Parathyroid adenoma (tissue), 2 donors: ENCODE measurements around the gene CDK5RAP1.

ENCODE experiments used
- H2AFZ ChIP-seq: fragments of 300-600 bp; sonication (generic); one replicate; pipeline ENCODE4 v1.7.0; 2017; ENCODE audit warnings: antibody characterized with exemption, mild to moderate bottlenecking
- H3K27ac ChIP-seq: fragments of 300-600 bp; sonication (generic); one replicate; pipeline ENCODE4 v1.7.0; 2017
- H3K27me3 ChIP-seq: fragments of 300-600 bp; sonication (generic); one replicate; pipeline ENCODE4 v1.7.0; 2017; ENCODE audit warnings: low read length; ENCODE audit not compliant: control insufficient read depth, insufficient read depth
- H3K36me3 ChIP-seq: fragments of 300-600 bp; sonication (generic); one replicate; pipeline ENCODE4 v1.7.0; 2017; ENCODE audit warnings: low read length; ENCODE audit not compliant: control insufficient read depth, insufficient read depth
- H3K4me1 ChIP-seq: fragments of 300-600 bp; sonication (generic); one replicate; pipeline ENCODE4 v1.7.0; 2017; ENCODE audit warnings: control low read depth
- H3K4me2 ChIP-seq: fragments of 300-600 bp; sonication (generic); one replicate; pipeline ENCODE4 v1.7.0; 2017; ENCODE audit warnings: low read length
- H3K4me3 ChIP-seq: fragments of 300-600 bp; sonication (generic); one replicate; pipeline ENCODE4 v1.7.0; 2017; ENCODE audit warnings: low read depth, low read length
- H3K79me2 ChIP-seq: fragments of 300-600 bp; sonication (generic); one replicate; pipeline ENCODE4 v1.7.0; 2017; ENCODE audit warnings: control low read depth
- H3K9ac ChIP-seq: fragments of 300-600 bp; sonication (generic); one replicate; pipeline ENCODE4 v1.7.0; 2017; ENCODE audit warnings: mild to moderate bottlenecking
- H3K9me3 ChIP-seq: fragments of 300-600 bp; sonication (generic); one replicate; pipeline ENCODE4 v1.7.0; 2017; ENCODE audit warnings: low read length; ENCODE audit not compliant: control insufficient read depth
- TF ChIP-seq, protein P1 (sequence below): fragments of 300-600 bp; sonication (generic); IDR thresholded peaks from one replicate; pipeline ENCODE4 v1.7.0; 2017; ENCODE audit warnings: antibody characterized with exemption, mild to moderate bottlenecking
- donor health status: primary hyperparathyroidism.

Gene CDK5RAP1

DNA sequence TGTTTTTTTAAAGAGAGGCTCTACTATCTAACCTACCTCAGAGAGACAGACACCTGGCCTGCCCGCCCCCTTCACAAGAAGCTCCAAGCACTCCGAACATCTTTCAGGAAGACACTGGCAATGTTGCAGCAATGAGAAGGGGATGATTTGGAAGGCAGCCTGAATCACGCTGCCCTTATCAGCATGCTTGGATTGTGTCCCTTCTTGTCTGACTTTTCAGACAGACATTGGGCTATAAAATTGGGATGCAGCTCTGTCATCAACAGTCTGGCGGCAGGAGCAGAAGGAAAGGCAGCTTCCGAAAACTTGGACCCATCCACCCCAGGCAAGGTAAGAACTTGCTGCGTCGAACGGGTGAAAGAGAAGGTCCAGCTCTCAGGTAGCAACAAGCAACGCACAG lies 56.0 kb downstream of the CDK5RAP1 start:
- Histone ChIP-seq H3K4me3 (no peak overlapping the region), H3K4me1 (peaks cover 5% of the 10 kb centered on the region), H3K36me3 (no peaks in the 10 kb centered on the region), H3K27me3 (no peaks in the 10 kb centered on the region), H3K9me3 (no peaks in the 10 kb centered on the region), H3K79me2 (no peaks in the 10 kb centered on the region), H2AFZ (no peak overlapping the region), H3K4me2 (no peak overlapping the region), H3K9ac (no peak overlapping the region), H3K27ac (no peak overlapping the region)
- TF ChIP-seq, protein P1, sequence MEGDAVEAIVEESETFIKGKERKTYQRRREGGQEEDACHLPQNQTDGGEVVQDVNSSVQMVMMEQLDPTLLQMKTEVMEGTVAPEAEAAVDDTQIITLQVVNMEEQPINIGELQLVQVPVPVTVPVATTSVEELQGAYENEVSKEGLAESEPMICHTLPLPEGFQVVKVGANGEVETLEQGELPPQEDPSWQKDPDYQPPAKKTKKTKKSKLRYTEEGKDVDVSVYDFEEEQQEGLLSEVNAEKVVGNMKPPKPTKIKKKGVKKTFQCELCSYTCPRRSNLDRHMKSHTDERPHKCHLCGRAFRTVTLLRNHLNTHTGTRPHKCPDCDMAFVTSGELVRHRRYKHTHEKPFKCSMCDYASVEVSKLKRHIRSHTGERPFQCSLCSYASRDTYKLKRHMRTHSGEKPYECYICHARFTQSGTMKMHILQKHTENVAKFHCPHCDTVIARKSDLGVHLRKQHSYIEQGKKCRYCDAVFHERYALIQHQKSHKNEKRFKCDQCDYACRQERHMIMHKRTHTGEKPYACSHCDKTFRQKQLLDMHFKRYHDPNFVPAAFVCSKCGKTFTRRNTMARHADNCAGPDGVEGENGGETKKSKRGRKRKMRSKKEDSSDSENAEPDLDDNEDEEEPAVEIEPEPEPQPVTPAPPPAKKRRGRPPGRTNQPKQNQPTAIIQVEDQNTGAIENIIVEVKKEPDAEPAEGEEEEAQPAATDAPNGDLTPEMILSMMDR, result no peak

DNA sequence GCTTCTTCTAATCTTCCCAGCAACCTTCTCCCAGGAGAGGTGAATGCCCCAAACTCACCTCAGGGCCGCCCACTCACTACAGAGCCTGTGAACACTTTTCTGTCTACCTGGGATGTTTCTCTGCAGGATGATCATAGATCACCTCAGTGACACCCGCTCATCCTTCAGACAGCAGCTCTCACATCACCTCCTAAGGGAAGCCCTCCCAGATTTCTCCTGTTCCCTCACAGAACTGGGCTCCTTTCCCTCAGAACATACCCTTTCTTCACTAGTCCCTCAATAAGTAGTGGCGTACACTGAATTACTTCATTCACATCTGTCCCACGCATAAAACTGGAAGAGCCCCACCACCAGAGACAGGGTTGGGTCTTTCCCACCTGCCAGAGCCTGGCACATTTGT lies 57.8 kb downstream of the CDK5RAP1 start:
- Histone ChIP-seq H3K27me3 (no peaks in the 10 kb centered on the region), H3K27ac (no peak overlapping the region), H3K9ac (no peak overlapping the region), H3K4me3 (no peak overlapping the region), H3K36me3 (no peaks in the 10 kb centered on the region), H3K79me2 (no peaks in the 10 kb centered on the region), H3K4me1 (peaks cover 5% of the 10 kb centered on the region), H3K4me2 (no peak overlapping the region), H2AFZ (no peak overlapping the region), H3K9me3 (no peaks in the 10 kb centered on the region)
- TF ChIP-seq, protein P1, result no peak

DNA sequence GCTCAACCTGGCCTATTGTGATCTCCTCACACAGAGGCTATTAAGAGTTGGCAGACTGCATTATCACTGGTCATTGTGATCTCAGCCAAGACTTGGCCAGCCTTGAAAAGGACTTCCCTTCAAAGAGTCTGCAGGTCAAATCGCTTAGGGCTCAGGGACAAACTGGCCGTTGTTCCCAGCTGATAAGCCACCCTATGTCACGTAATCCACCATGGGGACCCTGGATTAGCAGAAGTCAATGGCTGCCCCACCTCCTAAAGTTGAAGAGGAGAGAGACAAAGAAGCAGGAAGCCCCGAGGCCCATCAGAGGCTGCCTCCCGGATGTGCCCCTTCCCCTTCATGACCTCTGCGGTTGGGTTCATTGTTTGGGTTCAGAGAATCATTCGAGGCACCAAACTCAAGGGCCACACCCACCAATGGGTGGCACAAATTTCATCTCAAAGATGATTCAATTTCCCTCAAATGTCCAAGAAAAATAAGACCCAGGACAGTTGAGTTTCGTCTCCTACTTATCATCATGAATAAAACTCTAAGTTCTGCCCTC lies 61.7 kb downstream of the CDK5RAP1 start:
- Histone ChIP-seq H3K36me3 (no peaks in the 10 kb centered on the region), H3K4me1 (no peaks in the 10 kb centered on the region), H3K4me2 (no peak overlapping the region), H3K79me2 (no peaks in the 10 kb centered on the region), H3K9me3 (no peaks in the 10 kb centered on the region), H3K27ac (no peak overlapping the region), H2AFZ (no peak overlapping the region), H3K9ac (no peak overlapping the region), H3K27me3 (no peaks in the 10 kb centered on the region), H3K4me3 (no peak overlapping the region)
- TF ChIP-seq, protein P1, result no peak

DNA sequence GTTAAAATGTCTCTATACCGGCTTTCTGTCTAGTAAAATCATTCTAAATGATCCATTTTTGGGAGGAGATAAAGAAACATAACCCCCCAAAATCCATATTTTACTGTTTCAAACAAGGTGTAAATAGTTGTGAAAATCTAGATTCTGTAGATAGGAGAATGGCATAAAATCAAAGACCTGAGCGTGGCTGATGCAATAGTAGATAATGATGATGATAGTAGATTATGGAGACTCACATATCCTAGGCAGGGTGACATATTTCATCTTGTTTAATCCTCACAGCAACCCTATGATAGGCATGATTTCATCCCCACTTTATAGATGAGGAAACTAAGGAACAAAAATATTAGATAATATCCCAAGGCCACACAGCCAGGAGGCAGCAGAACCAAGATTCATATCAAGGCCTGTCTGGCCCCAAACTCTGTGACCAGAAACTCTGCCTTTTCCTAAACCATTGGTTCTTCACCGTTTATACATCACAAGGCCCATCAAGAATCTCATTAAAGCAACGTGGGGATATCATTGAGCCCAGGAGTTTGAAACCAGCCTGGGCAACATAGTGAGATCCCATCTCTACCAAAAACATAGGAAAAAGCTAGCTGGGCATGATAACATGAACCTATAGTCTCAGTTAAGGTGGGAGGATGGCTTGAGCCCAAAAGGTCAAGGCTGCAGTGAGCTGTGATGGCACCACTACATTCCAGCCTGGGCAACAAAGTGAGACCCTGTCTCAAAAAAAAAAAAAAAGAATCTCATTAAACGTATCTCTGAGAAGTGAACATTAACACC lies 62.7 kb downstream of the CDK5RAP1 start:
- Histone ChIP-seq H2AFZ (no peak overlapping the region), H3K27me3 (no peaks in the 10 kb centered on the region), H3K4me1 (no peaks in the 10 kb centered on the region), H3K27ac (no peak overlapping the region), H3K9ac (no peak overlapping the region), H3K79me2 (no peaks in the 10 kb centered on the region), H3K9me3 (no peaks in the 10 kb centered on the region), H3K36me3 (no peaks in the 10 kb centered on the region), H3K4me2 (no peak overlapping the region), H3K4me3 (no peak overlapping the region)
- TF ChIP-seq, protein P1, result no peak
